MM.1S (cell line): ENCODE measurements around the gene SOWAHB.
"Not testable (repeated sequence)": the region's sequence is repeated elsewhere in the genome, so short reads cannot be mapped to it uniquely, and the experiment has no call there.

Experiments used
- DNase-seq: peaks from one replicate; pipeline ENCODE4 v3.0.0-alpha.2; 2015
- H2AFZ ChIP-seq: fragments of 300-600 bp; sonication (generic); 2 replicates; pipeline ENCODE4 v1.6.0; 2016; ENCODE audit warnings: antibody characterized with exemption, low read length
- H3F3A ChIP-seq: fragments of 300-600 bp; sonication (generic); 2 replicates; pipeline ENCODE4 v1.6.1; 2016; ENCODE audit warnings: mild to moderate bottlenecking, antibody characterized with exemption, low read length, moderate library complexity, mixed read lengths; ENCODE audit not compliant: insufficient read depth
- H3K27ac ChIP-seq: fragments of 300-600 bp; sonication (generic); 2 replicates; pipeline ENCODE4 v1.5.1; 2016; ENCODE audit warnings: mild to moderate bottlenecking, low read length
- H3K27me3 ChIP-seq: fragments of 300-600 bp; sonication (generic); replicated peaks from 2 replicates; pipeline ENCODE4 v1.6.0; 2016; ENCODE audit warnings: low read length; ENCODE audit not compliant: insufficient read depth
- H3K36me3 ChIP-seq: fragments of 300-600 bp; sonication (generic); replicated peaks from 2 replicates; pipeline ENCODE4 v1.6.1; 2016; ENCODE audit warnings: mild to moderate bottlenecking, low read length, mixed read lengths; ENCODE audit not compliant: insufficient read depth
- H3K4me1 ChIP-seq: fragments of 300-600 bp; sonication (generic); 2 replicates; pipeline ENCODE4 v1.6.1; 2016; ENCODE audit warnings: low read length, mixed read lengths
- H3K4me2 ChIP-seq: fragments of 300-600 bp; sonication (generic); 2 replicates; pipeline ENCODE4 v1.6.0; 2016; ENCODE audit warnings: low read depth, low read length
- H3K4me3 ChIP-seq: fragments of 300-600 bp; sonication (generic); 2 replicates; pipeline ENCODE4 v1.5.1; 2016; ENCODE audit warnings: low read length, mixed read lengths
- H3K79me2 ChIP-seq: fragments of 300-600 bp; sonication (generic); 2 replicates; pipeline ENCODE4 v1.6.1; 2016; ENCODE audit warnings: mixed run types, low read length, mixed read lengths
- H3K9ac ChIP-seq: fragments of 300-600 bp; sonication (generic); 2 replicates; pipeline ENCODE4 v1.6.1; 2016; ENCODE audit warnings: low read length, mixed read lengths
- H3K9me2 ChIP-seq: fragments of 300-600 bp; sonication (generic); replicated peaks from 2 replicates; pipeline ENCODE4 v1.6.1; 2016; ENCODE audit warnings: mild to moderate bottlenecking, low read length, mixed read lengths; ENCODE audit not compliant: insufficient read depth
- H3K9me3 ChIP-seq: fragments of 300-600 bp; sonication (generic); replicated peaks from 2 replicates; pipeline ENCODE4 v1.6.1; 2016; ENCODE audit warnings: mild to moderate bottlenecking, low read length, mixed read lengths; ENCODE audit not compliant: insufficient read depth
- H4K20me1 ChIP-seq: fragments of 300-600 bp; sonication (generic); 2 replicates; pipeline ENCODE4 v1.6.1; 2016; ENCODE audit warnings: mild to moderate bottlenecking, low read length, moderate library complexity, mixed read lengths; ENCODE audit not compliant: insufficient read depth
- CTCF ChIP-seq: fragments of 300-600 bp; sonication (generic); IDR thresholded peaks from 2 replicates; pipeline ENCODE4 v1.5.1; 2016; ENCODE audit warnings: antibody characterized with exemption, low read length, mixed read lengths
- EZH2 ChIP-seq: fragments of 300-600 bp; sonication (generic); optimal IDR thresholded peaks from 2 replicates; pipeline ENCODE3; 2017; ENCODE audit warnings: low read depth, mild to moderate bottlenecking, antibody characterized with exemption, low read length, mixed read lengths
- EZH2phosphoT487 ChIP-seq: fragments of 300-600 bp; sonication (generic); IDR thresholded peaks from 2 replicates; pipeline ENCODE4 v1.6.1; 2018; ENCODE audit warnings: antibody characterized with exemption, low read length

Gene SOWAHB

DNA sequence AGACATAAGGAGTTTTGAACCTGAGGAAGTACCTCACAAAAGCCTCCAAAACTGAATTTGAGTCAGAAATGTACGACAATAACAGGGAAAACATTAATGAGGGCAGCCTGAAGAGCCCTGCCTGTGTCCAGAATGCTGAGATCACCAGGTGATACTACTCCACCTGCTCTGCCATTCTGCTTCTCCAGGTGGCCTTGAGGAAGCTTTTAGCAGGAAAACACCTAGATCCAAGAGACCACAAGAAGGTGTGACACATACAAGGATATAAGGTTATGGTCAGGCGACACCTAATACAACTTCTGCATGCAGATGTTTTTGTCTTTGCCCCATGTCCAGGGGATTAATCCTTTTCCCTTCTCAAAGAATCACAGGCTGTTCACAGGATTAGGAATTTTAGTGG lies 15.3 kb downstream of the SOWAHB start:
- no peak for DNase-seq
- H3K27ac ChIP-seq, result no peak overlapping the region
- H3K9ac ChIP-seq, result no peak overlapping the region
- no peaks in the 10 kb centered on the region for H3K36me3 ChIP-seq
- H4K20me1 ChIP-seq, result no peaks in the 10 kb centered on the region
- H3K4me1 ChIP-seq, result no peaks in the 10 kb centered on the region
- TF ChIP-seq CTCF, result no peak
- TF ChIP-seq EZH2phosphoT487, result no peak
- no peak for TF ChIP-seq EZH2
- H3K9me2 ChIP-seq, result no peaks in the 10 kb centered on the region
- H3F3A ChIP-seq, result no peaks in the 10 kb centered on the region
- no peak overlapping the region for H2AFZ ChIP-seq
- no peak overlapping the region for H3K4me3 ChIP-seq
- no peaks in the 10 kb centered on the region for H3K79me2 ChIP-seq
- H3K27me3 ChIP-seq, result no peaks in the 10 kb centered on the region
- H3K4me2 ChIP-seq, result no peak overlapping the region
- no peaks in the 10 kb centered on the region for H3K9me3 ChIP-seq

GRCh38 chr4:76881375-76881774 lies 16.6 kb downstream of the SOWAHB start:
- no peak for DNase-seq
- H4K20me1 ChIP-seq, result no peaks in the 10 kb centered on the region
- H3K36me3 ChIP-seq, result no peaks in the 10 kb centered on the region
- no peak overlapping the region for H3K4me2 ChIP-seq
- H3K27ac ChIP-seq, result no peak overlapping the region
- H3K27me3 ChIP-seq, result no peaks in the 10 kb centered on the region
- no peaks in the 10 kb centered on the region for H3K79me2 ChIP-seq
- H3K9me3 ChIP-seq, result no peaks in the 10 kb centered on the region
- H3K4me3 ChIP-seq, result no peak overlapping the region
- H3K9ac ChIP-seq, result no peak overlapping the region
- TF ChIP-seq EZH2, result no peak
- TF ChIP-seq CTCF, result no peak
- H3K4me1 ChIP-seq, result no peaks in the 10 kb centered on the region
- no peaks in the 10 kb centered on the region for H3K9me2 ChIP-seq
- no peaks in the 10 kb centered on the region for H3F3A ChIP-seq
- no peak overlapping the region for H2AFZ ChIP-seq

DNA sequence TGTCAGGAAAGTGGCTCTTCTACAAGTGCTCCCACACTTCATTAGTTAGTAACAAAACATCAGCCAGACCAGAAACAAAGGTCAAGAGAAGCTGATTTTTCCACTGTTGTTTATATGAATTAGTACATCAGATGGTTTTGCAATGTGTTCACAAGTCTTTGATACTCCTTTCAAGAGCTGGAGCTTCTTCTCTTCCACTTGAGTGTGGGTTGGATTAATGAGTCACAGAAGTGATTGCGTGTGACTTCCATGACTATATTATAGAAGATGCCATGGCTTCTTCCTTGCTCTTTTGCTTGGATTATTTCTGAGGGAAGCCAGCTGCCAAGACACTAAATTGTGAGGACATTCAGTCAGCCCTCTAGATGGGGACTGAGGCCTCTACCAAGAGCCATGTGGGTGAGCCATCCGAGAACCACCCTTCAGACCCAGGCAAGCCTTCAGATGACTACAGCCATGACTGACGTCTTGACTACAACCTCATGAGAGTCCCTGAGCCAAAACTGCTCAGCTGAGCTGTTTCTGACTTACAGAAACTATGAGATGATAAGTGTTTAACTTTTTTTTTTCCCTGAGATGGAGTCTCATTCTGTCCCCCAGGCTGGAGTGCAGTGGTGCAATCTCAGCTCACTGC lies 18.1 kb downstream of the SOWAHB start:
- H3K4me3 ChIP-seq, result no peak overlapping the region
- H4K20me1 ChIP-seq, result no peaks in the 10 kb centered on the region
- no peak overlapping the region for H3K27ac ChIP-seq
- no peaks in the 10 kb centered on the region for H3K4me1 ChIP-seq
- TF ChIP-seq CTCF (no peak), EZH2 (no peak), EZH2phosphoT487 (no peak)
- H3K4me2 ChIP-seq, result no peak overlapping the region
- H3F3A ChIP-seq, result no peaks in the 10 kb centered on the region
- no peaks in the 10 kb centered on the region for H3K9me3 ChIP-seq
- no peak for DNase-seq
- no peak overlapping the region for H2AFZ ChIP-seq
- H3K9me2 ChIP-seq, result no peaks in the 10 kb centered on the region
- H3K9ac ChIP-seq, result no peak overlapping the region
- no peaks in the 10 kb centered on the region for H3K36me3 ChIP-seq
- no peaks in the 10 kb centered on the region for H3K79me2 ChIP-seq
- no peaks in the 10 kb centered on the region for H3K27me3 ChIP-seq

DNA sequence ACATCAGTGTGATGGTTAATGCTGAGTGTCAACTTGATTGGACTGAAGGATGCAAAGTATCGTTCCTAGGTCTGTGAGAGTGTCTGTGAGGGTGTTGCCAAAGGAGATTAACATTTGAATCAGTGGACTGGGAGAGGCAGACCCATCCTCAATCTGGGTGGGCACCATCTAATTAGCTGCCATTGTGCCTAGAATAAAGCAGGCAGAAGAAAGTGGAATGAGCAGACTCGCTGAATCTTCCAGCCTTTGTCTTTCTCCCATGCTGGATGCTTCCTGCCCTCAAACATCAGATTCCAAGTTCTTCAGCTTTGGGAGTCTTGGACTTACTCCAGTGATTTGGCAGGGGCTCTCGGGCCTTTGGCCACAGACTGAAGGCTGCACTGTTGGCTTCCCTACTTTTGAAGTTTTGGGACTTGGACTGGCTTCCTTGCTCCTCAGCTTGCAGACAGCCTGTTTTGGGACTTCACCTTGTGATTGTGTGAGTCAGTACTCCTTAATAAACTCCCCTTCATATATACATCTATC lies 19.2 kb downstream of the SOWAHB start:
- not testable (repeated sequence) for H3K79me2 ChIP-seq, H3K27ac ChIP-seq, H3K4me3 ChIP-seq, H3K4me2 ChIP-seq, H3K4me1 ChIP-seq, H3F3A ChIP-seq, H2AFZ ChIP-seq, H3K36me3 ChIP-seq, H4K20me1 ChIP-seq, H3K9me3 ChIP-seq, H3K27me3 ChIP-seq, H3K9me2 ChIP-seq, H3K9ac ChIP-seq, DNase-seq
